ENCODE results near the gene MGLL. TPM values are rescaled to one million over a fixed set of nuclear protein-coding genes. Genes with fewer than 3 reads are reported as not detected.

Gene MGLL
- total RNA-seq, 1 donor from 2014 or later: 2.5 TPM

GRCh38 chr3:127750226-127751031 is 71.9 kb downstream of the MGLL start:
- TF ChIP-seq CTCF (IDR thresholded peaks at IDR 0.05; ENCODE audit: unreplicated experiment): no peak
- H3K9me3 Mint-ChIP-seq: no peaks in the 10 kb centered on the region
- no peaks in the 10 kb centered on the region for H3K27me3 Mint-ChIP-seq (ENCODE audit: low read depth)
- no peaks in the 10 kb centered on the region for H3K36me3 Mint-ChIP-seq
- DNase-seq (ENCODE audit: low spot score in 2 of 2, unreplicated experiment in 2 of 2): no peak
- H3K4me3 Mint-ChIP-seq: no peak overlapping the region
- no peak overlapping the region for H3K27ac Mint-ChIP-seq
- H3K4me1 Mint-ChIP-seq: peaks cover 18% of the 10 kb centered on the region

- TF ChIP-seq CTCF (IDR thresholded peaks at IDR 0.05; ENCODE audit: unreplicated experiment): no peak
- no peaks in the 10 kb centered on the region for H3K9me3 Mint-ChIP-seq
- H3K27me3 Mint-ChIP-seq (ENCODE audit: low read depth): no peaks in the 10 kb centered on the region
- no peak overlapping the region for H3K27ac Mint-ChIP-seq
- H3K4me1 Mint-ChIP-seq: peaks cover 24% of the 10 kb centered on the region
- no peak for DNase-seq (ENCODE audit: low spot score in 2 of 2, unreplicated experiment in 2 of 2)
- H3K4me3 Mint-ChIP-seq: no peak overlapping the region
- H3K36me3 Mint-ChIP-seq: no peaks in the 10 kb centered on the region
Observed at GRCh38 chr3:127749787-127750225, 72.5 kb downstream of the MGLL start.

GRCh38 chr3:127749361-127749760 is 73.0 kb downstream of the MGLL start:
- H3K36me3 Mint-ChIP-seq: no peaks in the 10 kb centered on the region
- H3K27me3 Mint-ChIP-seq (ENCODE audit: low read depth): no peaks in the 10 kb centered on the region
- DNase-seq (ENCODE audit: low spot score in 2 of 2, unreplicated experiment in 2 of 2): no peak
- TF ChIP-seq CTCF (IDR thresholded peaks at IDR 0.05; ENCODE audit: unreplicated experiment): no peak
- no peak overlapping the region for H3K27ac Mint-ChIP-seq
- H3K9me3 Mint-ChIP-seq: no peaks in the 10 kb centered on the region
- peaks cover 29% of the 10 kb centered on the region for H3K4me1 Mint-ChIP-seq
- H3K4me3 Mint-ChIP-seq: no peak overlapping the region

GRCh38 chr3:127748754-127749327 is 73.5 kb downstream of the MGLL start:
- Mint-ChIP-seq H3K4me3 (no peak overlapping the region), H3K4me1 (peaks cover 34% of the 10 kb centered on the region), H3K27ac (no peak overlapping the region), H3K9me3 (no peaks in the 10 kb centered on the region), H3K36me3 (no peaks in the 10 kb centered on the region), H3K27me3 (ENCODE audit: low read depth) (no peaks in the 10 kb centered on the region)
- TF ChIP-seq CTCF (IDR thresholded peaks at IDR 0.05; ENCODE audit: unreplicated experiment): no peak
- DNase-seq (ENCODE audit: low spot score in 2 of 2, unreplicated experiment in 2 of 2): no peak

- DNase-seq (ENCODE audit: low spot score in 2 of 2, unreplicated experiment in 2 of 2): no peak
- no peak overlapping the region for H3K4me3 Mint-ChIP-seq
- no peak overlapping the region for H3K27ac Mint-ChIP-seq
- no peaks in the 10 kb centered on the region for H3K27me3 Mint-ChIP-seq (ENCODE audit: low read depth)
- TF ChIP-seq CTCF (IDR thresholded peaks at IDR 0.05; ENCODE audit: unreplicated experiment): no peak
- H3K4me1 Mint-ChIP-seq: peaks cover 42% of the 10 kb centered on the region
- no peaks in the 10 kb centered on the region for H3K9me3 Mint-ChIP-seq
- no peaks in the 10 kb centered on the region for H3K36me3 Mint-ChIP-seq
Observed at GRCh38 chr3:127747751-127748521, 74.4 kb downstream of the MGLL start.

Measured in mesothelial cell of epicardium (in vitro differentiated cells).